H9 (cell line): ENCODE results near the gene NUDT4. TPM values are rescaled to one million over a fixed set of nuclear protein-coding genes. Genes with fewer than 3 reads are reported as not detected.

Experiments
- DNase-seq: peaks from one replicate; pipeline ENCODE4 v3.0.0-alpha.2; 2017
- H2AFZ ChIP-seq: one replicate; pipeline ENCODE4 v1.6.1; 2013; ENCODE audit warnings: mild to moderate bottlenecking, low read length, control low read depth, moderate library complexity
- H2AK5ac ChIP-seq: 2 replicates; pipeline ENCODE4 v1.6.1; 2013; ENCODE audit warnings: low read length, control low read depth, mixed read lengths; ENCODE audit not compliant: insufficient read length
- H2BK120ac ChIP-seq: one replicate; pipeline ENCODE4 v1.6.1; 2013; ENCODE audit warnings: low read depth, mild to moderate bottlenecking, low read length, control low read depth, inconsistent platforms; ENCODE audit not compliant: poor library complexity, severe bottlenecking
- H2BK12ac ChIP-seq: 2 replicates; pipeline ENCODE4 v1.6.1; 2013; ENCODE audit warnings: low read length, control low read depth, mixed read lengths, low read depth; ENCODE audit not compliant: insufficient read length
- H2BK15ac ChIP-seq: 2 replicates; pipeline ENCODE4 v1.6.1; 2013; ENCODE audit warnings: low read depth, low read length, control low read depth
- H2BK20ac ChIP-seq: one replicate; pipeline ENCODE4 v1.6.1; 2013; ENCODE audit warnings: low read depth, mild to moderate bottlenecking, low read length, control low read depth, inconsistent platforms; ENCODE audit not compliant: poor library complexity, severe bottlenecking
- H2BK5ac ChIP-seq: 2 replicates; pipeline ENCODE4 v1.6.1; 2013; ENCODE audit warnings: low read length, control low read depth, mixed read lengths; ENCODE audit not compliant: insufficient read length
- H3K14ac ChIP-seq: 2 replicates; pipeline ENCODE4 v1.6.1; 2013; ENCODE audit warnings: low read length, control low read depth; ENCODE audit not compliant: insufficient read depth
- H3K18ac ChIP-seq: 2 replicates; pipeline ENCODE4 v1.6.1; 2013; ENCODE audit warnings: low read depth, mild to moderate bottlenecking, mixed read lengths, low read length, control low read depth; ENCODE audit not compliant: insufficient read length
- H3K23ac ChIP-seq: 2 replicates; pipeline ENCODE4 v1.6.1; 2013; ENCODE audit warnings: low read length, control low read depth, mixed read lengths, low read depth; ENCODE audit not compliant: insufficient read length
- H3K23me2 ChIP-seq: 2 replicates; pipeline ENCODE4 v1.6.1; 2013; ENCODE audit warnings: low read depth, mild to moderate bottlenecking, mixed read lengths, low read length, control low read depth; ENCODE audit not compliant: insufficient read length, poor library complexity, severe bottlenecking
- H3K27ac ChIP-seq: 2 replicates; pipeline ENCODE4 v1.5.1; 2013; ENCODE audit warnings: low read length, control low read depth, mixed read lengths, low read depth; ENCODE audit not compliant: insufficient read length
- H3K27me3 ChIP-seq: 2 replicates; pipeline ENCODE4 v1.6.1; 2013; ENCODE audit warnings: low read length, control low read depth, inconsistent platforms; ENCODE audit not compliant: insufficient read depth
- H3K4ac ChIP-seq: 2 replicates; pipeline ENCODE4 v1.6.1; 2013; ENCODE audit warnings: low read depth, mild to moderate bottlenecking, control low read depth, inconsistent platforms, low read length, moderate library complexity
- H3K4me1 ChIP-seq: 2 replicates; pipeline ENCODE4 v1.6.1; 2013; ENCODE audit warnings: low read length, control low read depth, inconsistent platforms; ENCODE audit not compliant: insufficient read depth
- H3K4me2 ChIP-seq: 2 replicates; pipeline ENCODE4 v1.6.1; 2013; ENCODE audit warnings: low read length, control low read depth, mixed read lengths; ENCODE audit not compliant: insufficient read length, insufficient read depth
- H3K56ac ChIP-seq: 2 replicates; pipeline ENCODE4 v1.6.1; 2013; ENCODE audit warnings: low read depth, mild to moderate bottlenecking, mixed read lengths, low read length, control low read depth; ENCODE audit not compliant: insufficient read length
- H3K79me1 ChIP-seq: 2 replicates; pipeline ENCODE4 v1.6.1; 2013; ENCODE audit warnings: low read depth, mild to moderate bottlenecking, moderate library complexity, low read length, control low read depth, inconsistent platforms; ENCODE audit not compliant: insufficient read depth, poor library complexity, severe bottlenecking
- H3K79me2 ChIP-seq: 2 replicates; pipeline ENCODE4 v1.6.1; 2013; ENCODE audit warnings: low read length, control low read depth, inconsistent platforms; ENCODE audit not compliant: insufficient read depth
- H3K9ac ChIP-seq: 2 replicates; pipeline ENCODE4 v1.6.1; 2013; ENCODE audit warnings: low read length, control low read depth, mixed read lengths; ENCODE audit not compliant: insufficient read length; ENCODE audit errors: extremely low read depth
- H3K9me3 ChIP-seq: one replicate; pipeline ENCODE4 v1.6.1; 2013; ENCODE audit warnings: low read depth, low read length, inconsistent platforms; ENCODE audit not compliant: control insufficient read depth
- H3T11ph ChIP-seq: one replicate; pipeline ENCODE4 v1.6.1; 2013; ENCODE audit warnings: mild to moderate bottlenecking, low read length, control low read depth, inconsistent platforms
- H4K20me1 ChIP-seq: one replicate; pipeline ENCODE4 v1.6.1; 2013; ENCODE audit not compliant: control insufficient read depth, insufficient read length, insufficient read depth
- H4K5ac ChIP-seq: 2 replicates; pipeline ENCODE4 v1.6.1; 2013; ENCODE audit warnings: low read depth, mild to moderate bottlenecking, mixed read lengths, low read length, control low read depth; ENCODE audit not compliant: insufficient read length
- H4K8ac ChIP-seq: replicated peaks from 2 replicates; pipeline ENCODE4 v1.6.1; 2013; ENCODE audit warnings: low read length, control low read depth, mixed read lengths, low read depth; ENCODE audit not compliant: insufficient read length
- H4K91ac ChIP-seq: 2 replicates; pipeline ENCODE4 v1.6.1; 2013; ENCODE audit warnings: low read depth, mild to moderate bottlenecking, moderate library complexity, mixed read lengths, low read length, control low read depth; ENCODE audit not compliant: insufficient read length
- H3K27ac Mint-ChIP-seq, 3 experiments: 2 replicates in 2 of 3; 3 replicates in 1 of 3; pipeline ENCODE4 v1.8.0; 2020 to 2021; ENCODE audit warnings: mixed read lengths in 3 of 3, mild to moderate bottlenecking in 1 of 3, moderate library complexity in 1 of 3
- H3K27me3 Mint-ChIP-seq: 2 replicates; pipeline ENCODE4 v1.8.0; 2021; ENCODE audit warnings: low read depth, mild to moderate bottlenecking, moderate library complexity, mixed read lengths
- H3K36me3 Mint-ChIP-seq, 3 experiments: 2 replicates in 2 of 3; 3 replicates in 1 of 3; pipeline ENCODE4 v1.8.0; 2020 to 2021; ENCODE audit warnings: low read depth in 3 of 3, mixed read lengths in 3 of 3; ENCODE audit not compliant: insufficient read depth in 1 of 3
- H3K4me1 Mint-ChIP-seq, 2 experiments: 2 replicates each; pipeline ENCODE4 v1.8.0; 2020; ENCODE audit warnings: mixed read lengths in 2 of 2
- H3K4me3 Mint-ChIP-seq, 2 experiments: 2 replicates in 1 of 2; 3 replicates in 1 of 2; pipeline ENCODE4 v1.8.0; 2020 to 2021; ENCODE audit warnings: mild to moderate bottlenecking in 2 of 2, mixed read lengths in 2 of 2, moderate library complexity in 1 of 2
- H3K9me3 Mint-ChIP-seq, 2 experiments: 2 replicates in 1 of 2; 3 replicates in 1 of 2; pipeline ENCODE4 v1.8.0; 2020; ENCODE audit warnings: mild to moderate bottlenecking in 2 of 2, mixed read lengths in 2 of 2, moderate library complexity in 1 of 2
- WGBS: extraction: QIAGEN DNeasy Blood & Tissue Kit; methylation state at CpG from one replicate; pipeline ENCODE4 v1.1.7; 2013; ENCODE audit warnings: missing lambda C conversion rate, low lambda C conversion rate, mixed read lengths; ENCODE audit not compliant: insufficient read length; ENCODE audit errors: extremely low coverage; 5-methylcytosine and 5-hydroxymethylcytosine counted together
- total RNA-seq: library from RNA; stranded (reverse); gene quantifications from 2 replicates; pipeline ENCODE4 v1.2.1, GENCODE V29; 2021
- TF ChIP-seq, protein P1 (sequence below): fragments of 200-600 bp; sonication (generic); conservative IDR thresholded peaks from 3 replicates; pipeline ENCODE4 v1.8.0; 2021; ENCODE audit warnings: antibody characterized with exemption, mild to moderate bottlenecking

Gene NUDT4
- total RNA-seq, 1 experiment from 2014 or later = 40.6 TPM

- Histone ChIP-seq H4K91ac (no peak overlapping the region), H3K14ac (no peak overlapping the region), H2BK120ac (no peak overlapping the region), H3K9me3 (no peaks in the 10 kb centered on the region), H3K79me1 (no peaks in the 10 kb centered on the region), H3K9ac (peak overlapping the region; percentile 79), H3K79me2 (peaks cover 55% of the 10 kb centered on the region), H3K27me3 (no peaks in the 10 kb centered on the region), H3K23ac (no peak overlapping the region), H4K5ac (no peak overlapping the region), H3K18ac (no peak overlapping the region), H3K27ac (no peak overlapping the region), H4K20me1 (no peaks in the 10 kb centered on the region), H3K4ac (no peak overlapping the region), H2AK5ac (no peak overlapping the region), H2AFZ (no peak overlapping the region), H2BK15ac (no peak overlapping the region), H2BK12ac (no peak overlapping the region), H3T11ph (no peak overlapping the region), H3K23me2 (peaks cover 13% of the 10 kb centered on the region), H2BK5ac (no peak overlapping the region), H2BK20ac (no peak overlapping the region), H4K8ac (no peak overlapping the region), H3K4me1 (peaks cover 5% of the 10 kb centered on the region; the same call in 1 of the 2 replicates), H3K4me2 (peak overlapping the region; percentile 86), H3K56ac (no peak overlapping the region)
- Mint-ChIP-seq H3K4me1 (peaks cover 42 to 46% of the 10 kb centered on the region in 2 experiments), H3K27ac (peak overlapping the region; percentile 73 to 98 (median 96); a peak in 5 of 7 replicates), H3K4me3 (peak overlapping the region; percentile 90 to 97), H3K36me3 (peaks cover 0 to 4% (median 3%) of the 10 kb centered on the region in 3 experiments; a peak in 2 of 7 replicates), H3K9me3 (peaks cover 0 to 4% of the 10 kb centered on the region in 2 experiments; a peak in 1 of 5 replicates), H3K27me3 (no peaks in the 10 kb centered on the region)
- TF ChIP-seq, protein P1, sequence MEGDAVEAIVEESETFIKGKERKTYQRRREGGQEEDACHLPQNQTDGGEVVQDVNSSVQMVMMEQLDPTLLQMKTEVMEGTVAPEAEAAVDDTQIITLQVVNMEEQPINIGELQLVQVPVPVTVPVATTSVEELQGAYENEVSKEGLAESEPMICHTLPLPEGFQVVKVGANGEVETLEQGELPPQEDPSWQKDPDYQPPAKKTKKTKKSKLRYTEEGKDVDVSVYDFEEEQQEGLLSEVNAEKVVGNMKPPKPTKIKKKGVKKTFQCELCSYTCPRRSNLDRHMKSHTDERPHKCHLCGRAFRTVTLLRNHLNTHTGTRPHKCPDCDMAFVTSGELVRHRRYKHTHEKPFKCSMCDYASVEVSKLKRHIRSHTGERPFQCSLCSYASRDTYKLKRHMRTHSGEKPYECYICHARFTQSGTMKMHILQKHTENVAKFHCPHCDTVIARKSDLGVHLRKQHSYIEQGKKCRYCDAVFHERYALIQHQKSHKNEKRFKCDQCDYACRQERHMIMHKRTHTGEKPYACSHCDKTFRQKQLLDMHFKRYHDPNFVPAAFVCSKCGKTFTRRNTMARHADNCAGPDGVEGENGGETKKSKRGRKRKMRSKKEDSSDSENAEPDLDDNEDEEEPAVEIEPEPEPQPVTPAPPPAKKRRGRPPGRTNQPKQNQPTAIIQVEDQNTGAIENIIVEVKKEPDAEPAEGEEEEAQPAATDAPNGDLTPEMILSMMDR = no peak
- no peak for DNase-seq
- WGBS = no CpG with 5 or more reads among the region's 12 CpGs
Observed at GRCh38 chr12:93440043-93440835, 62.5 kb downstream of the NUDT4 start.
